ENCODE results near the gene TRABD2A.

DNA sequence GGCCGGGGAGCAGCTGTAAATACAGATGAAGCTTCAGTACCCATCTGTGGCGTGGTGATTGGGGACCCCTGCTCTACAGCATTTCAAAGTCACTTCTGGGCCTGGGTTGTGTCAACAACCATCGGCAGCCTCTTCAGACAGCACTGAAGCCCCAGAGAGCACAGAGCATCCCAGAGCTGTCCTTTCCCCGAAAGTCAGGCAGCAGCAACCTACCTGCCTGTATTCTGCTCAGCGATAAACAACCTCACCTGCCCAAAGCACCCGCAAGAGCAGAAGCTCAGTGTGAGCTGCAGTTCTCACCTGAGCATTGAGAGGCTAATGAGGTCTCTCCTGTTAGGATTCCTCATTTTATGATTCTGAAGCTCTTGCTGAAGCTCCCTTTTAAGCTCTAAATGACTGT, 19.3 kb downstream of the TRABD2A start:
- TF ChIP-seq, protein P1, sequence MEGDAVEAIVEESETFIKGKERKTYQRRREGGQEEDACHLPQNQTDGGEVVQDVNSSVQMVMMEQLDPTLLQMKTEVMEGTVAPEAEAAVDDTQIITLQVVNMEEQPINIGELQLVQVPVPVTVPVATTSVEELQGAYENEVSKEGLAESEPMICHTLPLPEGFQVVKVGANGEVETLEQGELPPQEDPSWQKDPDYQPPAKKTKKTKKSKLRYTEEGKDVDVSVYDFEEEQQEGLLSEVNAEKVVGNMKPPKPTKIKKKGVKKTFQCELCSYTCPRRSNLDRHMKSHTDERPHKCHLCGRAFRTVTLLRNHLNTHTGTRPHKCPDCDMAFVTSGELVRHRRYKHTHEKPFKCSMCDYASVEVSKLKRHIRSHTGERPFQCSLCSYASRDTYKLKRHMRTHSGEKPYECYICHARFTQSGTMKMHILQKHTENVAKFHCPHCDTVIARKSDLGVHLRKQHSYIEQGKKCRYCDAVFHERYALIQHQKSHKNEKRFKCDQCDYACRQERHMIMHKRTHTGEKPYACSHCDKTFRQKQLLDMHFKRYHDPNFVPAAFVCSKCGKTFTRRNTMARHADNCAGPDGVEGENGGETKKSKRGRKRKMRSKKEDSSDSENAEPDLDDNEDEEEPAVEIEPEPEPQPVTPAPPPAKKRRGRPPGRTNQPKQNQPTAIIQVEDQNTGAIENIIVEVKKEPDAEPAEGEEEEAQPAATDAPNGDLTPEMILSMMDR (IDR thresholded peaks at IDR 0.05; ENCODE audit: insufficient read depth, low read length) = no peak
- TF ChIP-seq GABPA (IDR thresholded peaks at IDR 0.05; ENCODE audit: low read depth) = no peak
- no peak for TF ChIP-seq POLR2AphosphoS5 (IDR thresholded peaks at IDR 0.05; ENCODE audit: low read depth)
